WTC11 (cell line): ENCODE results near the gene RHOXF2. TPM values are rescaled to one million over a fixed set of nuclear protein-coding genes. Genes with fewer than 3 reads are reported as not detected.

Experiments used
- ATAC-seq: fragments of 200-7000 bp; cut with Tn5 transposase; 2 replicates; pipeline ENCODE4 v1.10.0; 2021; ENCODE audit warnings: mild to moderate bottlenecking, moderate library complexity
- CTCF ChIA-PET: fragments of 300-600 bp; sonication (Branson Sonifier 250); formaldehyde crosslinking; loops from one replicate; lab custom pipeline; 2021; ENCODE audit warnings: antibody characterized with exemption; lab: Charles Lee
- POLR2A ChIA-PET: fragments of 350-600 bp; sonication (Branson Sonifier 250); formaldehyde crosslinking; loops from one replicate; lab custom pipeline; 2021; ENCODE audit warnings: antibody characterized with exemption; lab: Charles Lee
- DNase-seq: peaks from one replicate; pipeline ENCODE4 v3.0.0; 2021; ENCODE audit warnings: low spot score
- H3K27ac Mint-ChIP-seq: 2 replicates; pipeline ENCODE4 v1.8.0; 2021; ENCODE audit warnings: mixed read lengths
- H3K27me3 Mint-ChIP-seq: 2 replicates; pipeline ENCODE4 v1.8.0; 2021; ENCODE audit warnings: low read depth, mild to moderate bottlenecking, moderate library complexity, mixed read lengths
- H3K36me3 Mint-ChIP-seq: 2 replicates; pipeline ENCODE4 v1.8.0; 2021; ENCODE audit warnings: mixed read lengths
- H3K4me1 Mint-ChIP-seq: 2 replicates; pipeline ENCODE4 v1.8.0; 2022; ENCODE audit warnings: mixed read lengths
- H3K4me3 Mint-ChIP-seq: 2 replicates; pipeline ENCODE4 v1.8.0; 2021; ENCODE audit warnings: mild to moderate bottlenecking, moderate library complexity, mixed read lengths
- H3K9me3 Mint-ChIP-seq: 2 replicates; pipeline ENCODE4 v1.8.0; 2021; ENCODE audit warnings: mixed read lengths
- ATF1 ChIP-seq: sonication (generic); formaldehyde crosslinking; IDR thresholded peaks from 2 replicates; pipeline ENCODE4 v1.8.1; 2023; ENCODE audit warnings: mild to moderate bottlenecking, moderate library complexity, missing genetic modification reagents
- ESRRA ChIP-seq: sonication (generic); formaldehyde crosslinking; IDR thresholded peaks from 2 replicates; pipeline ENCODE4 v1.8.1; 2022; ENCODE audit warnings: mild to moderate bottlenecking, missing genetic modification reagents, borderline replicate concordance
- GRHL2 ChIP-seq: fragments of 250-450 bp; sonication (Bioruptor Pico); IDR thresholded peaks from 2 replicates; pipeline ENCODE4 v1.8.0; 2022; ENCODE audit warnings: mild to moderate bottlenecking, moderate library complexity; ENCODE audit not compliant: insufficient replicate concordance, severe bottlenecking
- KAT7 ChIP-seq: sonication (generic); formaldehyde crosslinking; IDR thresholded peaks from 2 replicates; pipeline ENCODE4 v1.8.1; 2023; ENCODE audit warnings: missing genetic modification reagents, mild to moderate bottlenecking, borderline replicate concordance
- MXD4 ChIP-seq: fragments of 250-450 bp; sonication (Bioruptor Pico); IDR thresholded peaks from 2 replicates; pipeline ENCODE4 v1.8.0; 2021; ENCODE audit warnings: mild to moderate bottlenecking, moderate library complexity, borderline replicate concordance
- MYBL2 ChIP-seq: sonication (generic); formaldehyde crosslinking; IDR thresholded peaks from 2 replicates; pipeline ENCODE4 v1.8.1; 2023; ENCODE audit warnings: mild to moderate bottlenecking, moderate library complexity, missing genetic modification reagents
- NFATC4 ChIP-seq: fragments of 250-450 bp; sonication (Bioruptor Pico); IDR thresholded peaks from 2 replicates; pipeline ENCODE4 v1.9.0; 2021; ENCODE audit warnings: mild to moderate bottlenecking
- NR3C1 ChIP-seq: sonication (generic); formaldehyde crosslinking; conservative IDR thresholded peaks from 2 replicates; pipeline ENCODE4 v1.8.1; 2023; ENCODE audit warnings: low read depth, mild to moderate bottlenecking, missing genetic modification reagents
- RELA ChIP-seq: sonication (generic); formaldehyde crosslinking; IDR thresholded peaks from 2 replicates; pipeline ENCODE4 v1.8.1; 2022; ENCODE audit warnings: missing genetic modification reagents, mild to moderate bottlenecking, borderline replicate concordance
- RORB ChIP-seq: fragments of 250-450 bp; sonication (Bioruptor Pico); IDR thresholded peaks from 2 replicates; pipeline ENCODE4 v1.9.0; 2021; ENCODE audit warnings: mild to moderate bottlenecking
- SOX15 ChIP-seq: fragments of 250-450 bp; sonication (Bioruptor Pico); IDR thresholded peaks from 2 replicates; pipeline ENCODE4 v1.9.0; 2021; ENCODE audit warnings: mild to moderate bottlenecking
- TCF7 ChIP-seq: sonication (generic); formaldehyde crosslinking; IDR thresholded peaks from 2 replicates; pipeline ENCODE4 v1.8.0; 2022; ENCODE audit warnings: mild to moderate bottlenecking, low read depth, missing genetic modification reagents, moderate library complexity
- ZNF138 ChIP-seq: sonication (generic); formaldehyde crosslinking; conservative IDR thresholded peaks from 2 replicates; pipeline ENCODE4 v1.8.1; 2022; ENCODE audit warnings: mild to moderate bottlenecking, moderate library complexity, missing genetic modification reagents
- ZNF232 ChIP-seq: sonication (generic); formaldehyde crosslinking; IDR thresholded peaks from 2 replicates; pipeline ENCODE4 v1.8.0; 2022; ENCODE audit warnings: mild to moderate bottlenecking, missing genetic modification reagents
- ZNF263 ChIP-seq: sonication (generic); formaldehyde crosslinking; IDR thresholded peaks from 2 replicates; pipeline ENCODE4 v1.8.1; 2022; ENCODE audit warnings: low read depth, mild to moderate bottlenecking, moderate library complexity, missing genetic modification reagents
- ZNF281 ChIP-seq: sonication (generic); formaldehyde crosslinking; IDR thresholded peaks from 2 replicates; pipeline ENCODE4 v1.8.0; 2023; ENCODE audit warnings: mild to moderate bottlenecking, missing genetic modification reagents
- ZNF416 ChIP-seq: fragments of 250-450 bp; sonication (Bioruptor Pico); IDR thresholded peaks from 2 replicates; pipeline ENCODE4 v1.9.0; 2021; ENCODE audit warnings: mild to moderate bottlenecking, inconsistent platforms
- ZNF532 ChIP-seq: fragments of 250-450 bp; sonication (Bioruptor Pico); IDR thresholded peaks from 2 replicates; pipeline ENCODE4 v1.9.0; 2021; ENCODE audit warnings: mild to moderate bottlenecking, borderline replicate concordance
- ZNF671 ChIP-seq: fragments of 250-450 bp; sonication (Bioruptor Pico); IDR thresholded peaks from 2 replicates; pipeline ENCODE4 v1.8.0; 2021; ENCODE audit warnings: mild to moderate bottlenecking
- total RNA-seq: library from RNA; stranded (reverse); gene quantifications from 3 replicates; pipeline ENCODE4 v1.2.3, GENCODE V29; 2021
- TF ChIP-seq, protein P1 (sequence below): fragments of 250-450 bp; sonication (Bioruptor Pico); conservative IDR thresholded peaks from 2 replicates; pipeline ENCODE4 v1.9.0; 2021; ENCODE audit warnings: mild to moderate bottlenecking
- TF ChIP-seq, protein P2 (sequence below): sonication (generic); formaldehyde crosslinking; IDR thresholded peaks from 2 replicates; pipeline ENCODE4 v1.8.1; 2022; ENCODE audit warnings: low read depth, missing genetic modification reagents, borderline replicate concordance
- TF ChIP-seq, protein P3 (sequence below): sonication (generic); formaldehyde crosslinking; IDR thresholded peaks from 2 replicates; pipeline ENCODE4 v1.8.0; 2023; ENCODE audit warnings: missing genetic modification reagents
- TF ChIP-seq, protein P4 (sequence below): sonication (generic); formaldehyde crosslinking; IDR thresholded peaks from 2 replicates; pipeline ENCODE4 v1.8.0; 2022; ENCODE audit warnings: mild to moderate bottlenecking, missing genetic modification reagents

RHOXF2 gene
- total RNA-seq, 1 experiment from 2014 or later, result 0.20 TPM

DNA sequence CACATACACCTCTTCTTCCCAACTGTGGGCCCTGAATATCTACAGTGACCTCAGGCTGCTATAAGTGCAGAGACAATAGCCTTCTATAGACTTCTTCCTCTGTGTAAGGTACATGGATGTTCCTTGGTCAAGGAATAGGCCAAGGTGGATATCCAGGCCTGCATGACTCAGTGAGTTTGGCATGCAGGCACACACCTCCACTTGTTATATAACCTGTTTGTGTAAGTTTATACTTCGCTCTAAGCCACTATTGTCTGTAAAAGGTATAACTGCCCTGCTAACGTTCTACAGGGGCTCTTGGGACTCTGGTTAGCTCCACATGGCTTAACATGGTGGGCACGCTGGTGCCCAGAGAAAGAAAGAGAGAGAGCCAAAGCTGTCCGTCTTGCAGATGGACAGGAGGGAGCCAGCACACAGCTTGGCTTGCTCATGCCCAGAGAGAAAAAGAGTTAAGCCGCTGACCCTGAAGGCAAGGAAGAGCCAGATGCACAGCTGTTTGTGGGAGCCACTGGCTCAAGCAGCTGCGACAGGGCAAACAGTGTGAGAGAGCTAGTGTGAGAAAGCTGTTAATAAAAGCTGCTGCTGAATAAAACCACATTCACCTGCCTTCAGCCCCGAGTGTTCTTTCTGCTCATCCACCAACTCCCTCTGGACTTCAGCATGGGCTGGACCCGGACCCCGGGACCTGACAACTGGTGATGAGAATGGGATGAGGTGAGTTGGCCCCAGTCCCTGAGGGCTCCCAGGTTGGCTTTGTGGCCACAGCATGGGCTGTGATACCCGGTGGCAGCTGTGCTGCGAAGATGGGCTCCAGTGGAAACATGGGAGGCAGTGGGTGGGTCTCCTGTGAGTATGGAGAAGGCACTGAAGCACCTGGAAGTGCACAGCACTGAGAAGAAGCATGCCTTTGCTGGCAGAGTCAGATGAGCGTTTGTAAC, 47.7 kb downstream of the RHOXF2 start (continued):
- TF ChIP-seq TCF7, result no peak
- no peak for TF ChIP-seq MYBL2 (CRISPR knock-in tag)
- TF ChIP-seq ZNF532 (CRISPR knock-in tag), result no peak
- no peak for TF ChIP-seq NR3C1
- TF ChIP-seq, protein P1, sequence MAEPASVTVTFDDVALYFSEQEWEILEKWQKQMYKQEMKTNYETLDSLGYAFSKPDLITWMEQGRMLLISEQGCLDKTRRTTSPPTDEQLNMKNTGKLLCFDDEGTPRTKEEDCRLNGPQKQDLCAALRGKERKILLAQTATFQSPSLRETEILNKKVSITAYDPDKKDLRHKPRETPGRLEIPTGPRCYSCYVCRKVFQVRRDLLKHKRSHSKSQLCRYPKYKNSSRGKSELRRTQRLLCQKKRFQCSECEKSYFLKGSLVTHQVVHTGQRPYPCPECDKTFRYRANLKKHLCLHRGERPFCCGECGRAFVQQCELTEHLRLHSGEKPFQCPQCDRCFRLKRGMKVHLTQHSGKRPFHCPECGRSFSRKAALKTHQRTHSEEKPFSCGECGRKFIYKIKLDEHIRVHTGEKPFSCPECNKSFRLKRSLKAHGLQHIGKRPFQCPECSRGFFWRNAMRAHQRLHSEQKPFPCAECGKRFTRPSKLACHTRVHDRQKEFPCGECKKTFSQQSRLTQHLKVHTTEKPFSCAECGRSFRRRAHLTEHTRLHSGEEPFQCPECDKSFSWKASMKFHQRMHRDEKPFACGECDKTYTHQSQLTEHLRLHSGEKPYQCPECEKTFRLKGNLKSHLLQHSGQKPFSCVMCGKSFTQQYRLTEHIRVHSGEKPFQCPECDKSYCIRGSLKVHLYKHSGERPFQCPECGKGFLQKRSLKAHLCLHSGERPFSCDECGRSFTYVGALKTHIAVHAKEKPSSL (CRISPR knock-in tag), result no peak
- no peak for TF ChIP-seq ZNF671

DNA sequence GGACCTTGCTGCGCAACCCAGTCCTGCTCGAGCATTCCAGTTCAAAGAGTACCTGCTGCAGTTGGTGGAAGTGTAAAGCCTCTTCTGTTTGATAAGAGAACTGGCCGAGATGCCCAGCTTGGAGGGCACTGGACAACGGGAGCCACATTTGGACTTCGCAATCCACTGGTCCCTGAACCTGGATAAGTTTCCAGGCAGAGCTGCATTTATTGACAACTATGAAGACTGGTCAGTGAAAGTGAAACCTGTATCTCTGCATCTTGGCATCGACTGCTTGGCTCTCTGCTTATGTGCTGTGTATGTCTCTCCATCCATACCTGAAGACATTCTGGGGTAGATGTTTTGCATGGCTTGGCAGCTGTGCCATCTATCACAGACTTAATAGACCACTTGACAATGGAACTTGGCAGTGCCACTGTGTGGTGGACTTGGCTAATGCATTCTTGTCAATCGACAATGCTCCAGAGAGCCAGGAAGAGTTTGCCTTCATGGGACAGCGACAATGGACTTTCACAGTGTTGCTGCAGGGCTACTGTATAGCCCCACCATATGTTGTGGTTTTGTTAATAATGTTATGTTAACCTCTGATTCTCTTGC, 48.7 kb downstream of the RHOXF2 start:
- Mint-ChIP-seq H3K36me3 (no peaks in the 10 kb centered on the region), H3K4me1 (no peaks in the 10 kb centered on the region), H3K9me3 (no peaks in the 10 kb centered on the region), H3K4me3 (no peak overlapping the region), H3K27ac (no peak overlapping the region), H3K27me3 (no peaks in the 10 kb centered on the region)
- ATAC-seq (no peak), DNase-seq (no peak)
- ChIA-PET CTCF (no interaction called here), POLR2A (no interaction called here)
- TF ChIP-seq, protein P2, sequence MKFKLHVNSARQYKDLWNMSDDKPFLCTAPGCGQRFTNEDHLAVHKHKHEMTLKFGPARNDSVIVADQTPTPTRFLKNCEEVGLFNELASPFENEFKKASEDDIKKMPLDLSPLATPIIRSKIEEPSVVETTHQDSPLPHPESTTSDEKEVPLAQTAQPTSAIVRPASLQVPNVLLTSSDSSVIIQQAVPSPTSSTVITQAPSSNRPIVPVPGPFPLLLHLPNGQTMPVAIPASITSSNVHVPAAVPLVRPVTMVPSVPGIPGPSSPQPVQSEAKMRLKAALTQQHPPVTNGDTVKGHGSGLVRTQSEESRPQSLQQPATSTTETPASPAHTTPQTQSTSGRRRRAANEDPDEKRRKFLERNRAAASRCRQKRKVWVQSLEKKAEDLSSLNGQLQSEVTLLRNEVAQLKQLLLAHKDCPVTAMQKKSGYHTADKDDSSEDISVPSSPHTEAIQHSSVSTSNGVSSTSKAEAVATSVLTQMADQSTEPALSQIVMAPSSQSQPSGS (CRISPR knock-in tag), result no peak
- no peak for TF ChIP-seq ATF1
- TF ChIP-seq MXD4 (CRISPR knock-in tag), result no peak
- no peak for TF ChIP-seq KAT7 (CRISPR knock-in tag)
- TF ChIP-seq ESRRA, result no peak
- no peak for TF ChIP-seq ZNF232 (CRISPR knock-in tag)
- TF ChIP-seq ZNF416 (CRISPR knock-in tag), result no peak
- TF ChIP-seq, protein P3, sequence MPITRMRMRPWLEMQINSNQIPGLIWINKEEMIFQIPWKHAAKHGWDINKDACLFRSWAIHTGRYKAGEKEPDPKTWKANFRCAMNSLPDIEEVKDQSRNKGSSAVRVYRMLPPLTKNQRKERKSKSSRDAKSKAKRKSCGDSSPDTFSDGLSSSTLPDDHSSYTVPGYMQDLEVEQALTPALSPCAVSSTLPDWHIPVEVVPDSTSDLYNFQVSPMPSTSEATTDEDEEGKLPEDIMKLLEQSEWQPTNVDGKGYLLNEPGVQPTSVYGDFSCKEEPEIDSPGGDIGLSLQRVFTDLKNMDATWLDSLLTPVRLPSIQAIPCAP (CRISPR knock-in tag), result no peak
- TF ChIP-seq ZNF281 (CRISPR knock-in tag), result no peak
- no peak for TF ChIP-seq NFATC4 (CRISPR knock-in tag)
- TF ChIP-seq RELA (CRISPR knock-in tag), result no peak
- no peak for TF ChIP-seq GRHL2 (CRISPR knock-in tag)
- no peak for TF ChIP-seq ZNF263 (CRISPR knock-in tag)
- TF ChIP-seq SOX15, result no peak
- TF ChIP-seq ZNF138 (CRISPR knock-in tag), result no peak
- TF ChIP-seq, protein P4, sequence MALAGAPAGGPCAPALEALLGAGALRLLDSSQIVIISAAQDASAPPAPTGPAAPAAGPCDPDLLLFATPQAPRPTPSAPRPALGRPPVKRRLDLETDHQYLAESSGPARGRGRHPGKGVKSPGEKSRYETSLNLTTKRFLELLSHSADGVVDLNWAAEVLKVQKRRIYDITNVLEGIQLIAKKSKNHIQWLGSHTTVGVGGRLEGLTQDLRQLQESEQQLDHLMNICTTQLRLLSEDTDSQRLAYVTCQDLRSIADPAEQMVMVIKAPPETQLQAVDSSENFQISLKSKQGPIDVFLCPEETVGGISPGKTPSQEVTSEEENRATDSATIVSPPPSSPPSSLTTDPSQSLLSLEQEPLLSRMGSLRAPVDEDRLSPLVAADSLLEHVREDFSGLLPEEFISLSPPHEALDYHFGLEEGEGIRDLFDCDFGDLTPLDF (CRISPR knock-in tag), result no peak
- no peak for TF ChIP-seq RORB (CRISPR knock-in tag)
